HG02678 (cell line): ENCODE results near the gene TF.

ENCODE experiments used
- ATAC-seq: cut with Tn5 transposase; IDR thresholded peaks from one replicate; pipeline ENCODE4 v1.9.1; 2021; ENCODE audit warnings: mild to moderate bottlenecking, moderate library complexity; ENCODE audit not compliant: unreplicated experiment

TF gene

GRCh38 chr3:133805384-133805701, 59.1 kb downstream of the TF start:
- no peak for ATAC-seq

GRCh38 chr3:133805702-133806475, 59.7 kb downstream of the TF start, which contains the start of gene SRPRB:
TSS of gene SRPRB (plus strand) at chr3:133805815. CDS start at chr3:133805849, 34 bp downstream.
- ATAC-seq = peak; percentile 98

GRCh38 chr3:133812872-133813271, 66.7 kb downstream of the TF start:
- ATAC-seq = no peak

GRCh38 chr3:133815386-133815785, 69.2 kb downstream of the TF start:
- no peak for ATAC-seq

GRCh38 chr3:133820129-133820528, 73.9 kb downstream of the TF start:
- no peak for ATAC-seq

- no peak for ATAC-seq
Measured at GRCh38 chr3:133820889-133821675, 74.9 kb downstream of the TF start.

GRCh38 chr3:133821767-133822638, 75.8 kb downstream of the TF start:
- ATAC-seq = no peak

GRCh38 chr3:133824961-133825485, 78.8 kb downstream of the TF start:
- no peak for ATAC-seq

GRCh38 chr3:133825969-133826727, 80.0 kb downstream of the TF start:
- no peak for ATAC-seq

GRCh38 chr3:133827136-133827535, 80.9 kb downstream of the TF start:
- no peak for ATAC-seq

GRCh38 chr3:133827684-133828083, 81.5 kb downstream of the TF start:
- ATAC-seq = no peak

- no peak for ATAC-seq
Measured at GRCh38 chr3:133828576-133829309, 82.5 kb downstream of the TF start.

- ATAC-seq = no peak
Measured at GRCh38 chr3:133829310-133829707, 83.1 kb downstream of the TF start.

- ATAC-seq = no peak
Measured at GRCh38 chr3:133830071-133830470, 83.9 kb downstream of the TF start.

GRCh38 chr3:133831966-133832801, 86.0 kb downstream of the TF start:
- ATAC-seq = no peak

GRCh38 chr3:133832802-133833144, 86.6 kb downstream of the TF start:
- no peak for ATAC-seq

GRCh38 chr3:133833267-133833666, 87.1 kb downstream of the TF start:
- no peak for ATAC-seq

GRCh38 chr3:133833880-133834620, 87.9 kb downstream of the TF start:
- ATAC-seq = no peak
